ENCODE data around the gene SPECC1. TPM values are rescaled to one million over a fixed set of nuclear protein-coding genes. Genes with fewer than 3 reads are reported as not detected.

Gene SPECC1
- total and polyA plus RNA-seq, 8 donors = 6.1 to 38.3 (median 7.1) TPM

DNA sequence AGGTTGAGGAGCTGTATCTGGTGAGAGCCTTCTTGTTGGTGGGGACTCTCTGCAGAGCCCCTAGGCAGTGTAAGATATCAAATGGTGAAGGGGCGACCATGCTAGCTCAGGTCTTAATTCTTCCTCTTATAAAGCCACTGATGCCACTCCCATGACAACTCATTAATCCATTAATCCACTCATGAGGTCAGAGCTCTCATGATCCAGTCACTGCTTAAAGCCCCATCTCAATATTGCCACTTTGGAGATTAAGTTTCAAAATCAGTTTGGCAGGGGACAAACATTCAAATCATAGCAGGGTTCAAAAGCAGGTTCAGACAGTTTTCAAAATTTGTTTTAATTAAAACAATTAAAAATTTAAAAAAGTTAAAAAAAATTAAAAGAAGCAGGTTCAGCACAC, 13.1 kb upstream of the SPECC1 start:
- Histone ChIP-seq H3K27me3 (peaks cover 0 to 6% of the 10 kb centered on the region in 2 donors), H3K9me3 (no peaks in the 10 kb centered on the region), H3K4me3 (no peak overlapping the region), H3K4me1 (peaks cover 4 to 6% of the 10 kb centered on the region in 2 donors), H3K27ac (no peak overlapping the region), H3K36me3 (no peaks in the 10 kb centered on the region)
- TF ChIP-seq, protein P1, sequence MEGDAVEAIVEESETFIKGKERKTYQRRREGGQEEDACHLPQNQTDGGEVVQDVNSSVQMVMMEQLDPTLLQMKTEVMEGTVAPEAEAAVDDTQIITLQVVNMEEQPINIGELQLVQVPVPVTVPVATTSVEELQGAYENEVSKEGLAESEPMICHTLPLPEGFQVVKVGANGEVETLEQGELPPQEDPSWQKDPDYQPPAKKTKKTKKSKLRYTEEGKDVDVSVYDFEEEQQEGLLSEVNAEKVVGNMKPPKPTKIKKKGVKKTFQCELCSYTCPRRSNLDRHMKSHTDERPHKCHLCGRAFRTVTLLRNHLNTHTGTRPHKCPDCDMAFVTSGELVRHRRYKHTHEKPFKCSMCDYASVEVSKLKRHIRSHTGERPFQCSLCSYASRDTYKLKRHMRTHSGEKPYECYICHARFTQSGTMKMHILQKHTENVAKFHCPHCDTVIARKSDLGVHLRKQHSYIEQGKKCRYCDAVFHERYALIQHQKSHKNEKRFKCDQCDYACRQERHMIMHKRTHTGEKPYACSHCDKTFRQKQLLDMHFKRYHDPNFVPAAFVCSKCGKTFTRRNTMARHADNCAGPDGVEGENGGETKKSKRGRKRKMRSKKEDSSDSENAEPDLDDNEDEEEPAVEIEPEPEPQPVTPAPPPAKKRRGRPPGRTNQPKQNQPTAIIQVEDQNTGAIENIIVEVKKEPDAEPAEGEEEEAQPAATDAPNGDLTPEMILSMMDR (IDR thresholded peaks at IDR 0.05) = no peak
- ATAC-seq (no peak), DNase-seq (no peak)
- intact Hi-C loops (cut with DNase I) = no loop called here

DNA sequence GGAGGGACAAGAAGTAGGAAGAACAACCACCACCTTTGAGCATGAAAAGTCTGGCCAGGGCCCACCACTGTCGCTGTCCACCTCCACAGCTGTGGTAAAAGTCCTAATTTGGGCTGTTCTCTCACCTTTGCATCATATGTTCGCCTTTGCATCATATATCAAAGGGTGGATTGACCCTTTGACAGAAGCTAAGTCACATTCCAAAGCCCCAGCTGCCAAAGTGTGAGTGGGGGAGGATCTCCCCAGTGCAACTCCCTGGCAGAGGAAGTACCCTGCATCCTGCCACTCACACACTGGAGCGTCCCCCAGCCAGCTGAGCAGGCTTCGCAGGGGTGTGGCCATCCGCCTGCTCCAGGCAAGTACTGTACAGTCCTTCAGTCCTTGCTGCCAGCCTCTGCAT, 12.7 kb upstream of the SPECC1 start:
- intact Hi-C loops (cut with DNase I) = no loop called here
- H3K36me3 ChIP-seq = no peaks in the 10 kb centered on the region

DNA sequence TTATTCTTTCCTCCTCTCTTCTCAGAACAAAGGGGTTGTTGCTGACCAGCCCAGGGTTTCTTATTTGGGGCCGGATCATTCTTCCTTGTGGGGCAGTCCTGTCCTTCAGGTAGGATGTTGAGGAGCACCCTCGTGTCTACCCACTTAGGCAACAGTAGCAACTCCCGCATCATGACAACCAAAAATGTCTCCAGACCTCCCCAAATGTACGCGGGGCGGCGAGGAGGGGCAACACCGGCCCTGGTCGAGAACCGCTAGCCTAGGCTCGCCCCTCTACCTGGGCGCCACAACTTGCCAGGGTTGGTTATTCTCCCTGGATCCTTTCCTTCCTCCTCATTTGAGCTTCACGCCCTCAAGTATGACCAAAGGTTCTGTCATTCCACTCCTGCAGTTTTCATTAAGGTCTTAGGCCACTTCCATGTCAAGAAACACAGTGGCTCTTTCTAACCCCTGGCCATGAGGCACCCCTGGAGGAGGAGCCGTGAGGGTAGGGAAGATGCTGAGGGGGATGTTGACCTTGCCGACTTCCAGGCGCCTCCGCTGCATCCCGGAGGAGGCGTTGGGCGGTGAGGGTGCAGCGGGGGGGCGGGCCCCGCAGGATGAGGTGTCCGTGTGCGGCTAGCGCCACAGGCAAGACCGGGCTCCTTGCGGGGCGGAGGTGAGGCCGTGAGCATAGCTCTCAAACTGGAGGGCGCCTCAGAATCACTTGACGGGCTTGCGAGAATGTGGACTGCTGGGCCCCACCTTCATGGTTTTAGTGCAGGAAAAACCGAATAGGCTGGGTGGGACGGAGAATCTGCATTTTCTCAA, 712 bp upstream of the SPECC1 start:
- peak in 2 of 4 donors; percentile 11 to 80 for DNase-seq
- Histone ChIP-seq H3K36me3 (no peaks in the 10 kb centered on the region), H3K4me3 (peak overlapping the region; percentile 48 to 64), H3K27me3 (peaks cover 27 to 97% of the 10 kb centered on the region in 2 donors), H3K27ac (no peak overlapping the region), H3K9me3 (no peaks in the 10 kb centered on the region), H3K4me1 (peaks cover 7 to 21% of the 10 kb centered on the region in 2 donors)
- intact Hi-C loops (cut with DNase I) = no loop called here
- peak; percentile 70 for ATAC-seq
- TF ChIP-seq, protein P1 (IDR thresholded peaks at IDR 0.05) = no peak

More for the DNA sequence above, 12.7 kb upstream of the SPECC1 start:
- DNase-seq = no peak
- Histone ChIP-seq H3K27me3 (peaks cover 0 to 6% of the 10 kb centered on the region in 2 donors), H3K4me3 (no peak overlapping the region), H3K9me3 (no peaks in the 10 kb centered on the region), H3K4me1 (peaks cover 4 to 6% of the 10 kb centered on the region in 2 donors), H3K27ac (no peak overlapping the region)
- TF ChIP-seq, protein P1 (IDR thresholded peaks at IDR 0.05) = no peak
- ATAC-seq = no peak

DNA sequence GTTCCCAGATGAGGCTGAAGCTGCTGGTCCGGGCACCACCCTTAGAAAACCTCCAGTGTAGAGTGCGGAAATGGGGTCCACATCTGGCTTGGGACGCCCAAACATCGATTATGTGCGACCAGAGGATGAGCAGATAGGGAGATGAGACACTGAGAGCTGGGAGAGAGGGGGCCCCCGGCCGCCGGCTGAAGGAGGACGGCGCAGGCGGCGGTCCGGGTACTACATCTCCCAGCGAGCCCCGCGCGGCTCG, 182 bp upstream of the SPECC1 start:
- Histone ChIP-seq H3K36me3 (no peaks in the 10 kb centered on the region), H3K27ac (no peak overlapping the region), H3K4me3 (peak overlapping the region; percentile 48 to 64), H3K4me1 (peaks cover 7 to 21% of the 10 kb centered on the region in 2 donors), H3K9me3 (no peaks in the 10 kb centered on the region), H3K27me3 (peaks cover 27 to 97% of the 10 kb centered on the region in 2 donors)
- intact Hi-C loops (cut with DNase I) = no loop called here
- TF ChIP-seq, protein P1 (IDR thresholded peaks at IDR 0.05) = no peak
- ATAC-seq (no peak), DNase-seq (peak in 1 of 4 donors; percentile 61)

DNA sequence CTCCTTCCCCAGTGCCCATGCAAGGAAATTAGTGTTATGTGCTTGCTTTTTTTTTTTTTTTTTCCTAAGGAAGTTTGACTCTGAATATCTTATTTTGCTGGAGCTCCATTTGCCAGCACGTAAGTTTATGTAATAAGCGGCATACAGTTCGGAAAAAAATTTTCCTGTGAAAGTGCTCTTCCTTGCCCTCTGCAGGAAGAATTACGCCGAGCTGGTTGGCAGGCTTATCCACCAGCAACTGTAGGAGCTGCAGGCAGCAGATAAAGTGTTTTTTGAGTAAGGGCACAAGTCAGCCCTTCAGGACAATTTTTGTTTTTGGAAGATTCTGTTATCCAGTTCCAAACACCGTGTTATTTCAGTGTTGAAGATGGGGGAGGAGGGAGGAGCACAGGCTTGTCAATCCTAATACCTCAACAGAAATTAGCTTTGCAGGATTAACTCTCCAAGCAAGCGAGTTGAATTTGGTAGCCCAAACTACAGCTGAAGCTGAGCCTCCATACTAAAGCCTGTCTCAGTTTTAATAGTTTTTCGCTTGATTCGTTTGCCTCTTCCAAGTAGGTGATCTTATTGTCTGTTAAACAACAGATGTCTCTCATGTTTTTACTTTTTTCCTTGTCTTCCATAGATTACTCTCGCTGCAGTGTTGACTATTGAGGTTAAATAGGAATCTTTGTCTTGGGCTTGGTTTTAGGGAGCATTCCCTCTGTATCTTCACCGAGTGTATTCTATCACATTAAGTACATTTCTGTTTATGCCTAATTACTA, 1.1 kb downstream of the SPECC1 start:
- DNase-seq (peak in 1 of 4 donors; percentile 46), ATAC-seq (peak; percentile 69)
- peak overlapping the region; percentile 48 to 64 for H3K4me3 ChIP-seq
- TF ChIP-seq, protein P1 (IDR thresholded peaks at IDR 0.05) = peak in 1 of 2 donors; percentile 10
- intact Hi-C loops (cut with DNase I) = no loop called here
- no peaks in the 10 kb centered on the region for H3K9me3 ChIP-seq
- no peaks in the 10 kb centered on the region for H3K36me3 ChIP-seq
- no peak overlapping the region for H3K27ac ChIP-seq
- H3K4me1 ChIP-seq = peaks cover 7 to 21% of the 10 kb centered on the region in 2 donors
- H3K27me3 ChIP-seq = peaks cover 27 to 84% of the 10 kb centered on the region in 2 donors
